ENCODE measurements around the gene GFOD2.

Gene GFOD2

GRCh38 chr16:67663151-67663876 is 55.8 kb downstream of the GFOD2 start:
- Mint-ChIP-seq H3K4me1 (peaks cover 27% of the 10 kb centered on the region), H3K4me3 (no peak overlapping the region), H3K27me3 (no peaks in the 10 kb centered on the region), H3K36me3 (no peaks in the 10 kb centered on the region), H3K27ac (peak overlapping the region; percentile 12), H3K9me3 (no peaks in the 10 kb centered on the region)

DNA sequence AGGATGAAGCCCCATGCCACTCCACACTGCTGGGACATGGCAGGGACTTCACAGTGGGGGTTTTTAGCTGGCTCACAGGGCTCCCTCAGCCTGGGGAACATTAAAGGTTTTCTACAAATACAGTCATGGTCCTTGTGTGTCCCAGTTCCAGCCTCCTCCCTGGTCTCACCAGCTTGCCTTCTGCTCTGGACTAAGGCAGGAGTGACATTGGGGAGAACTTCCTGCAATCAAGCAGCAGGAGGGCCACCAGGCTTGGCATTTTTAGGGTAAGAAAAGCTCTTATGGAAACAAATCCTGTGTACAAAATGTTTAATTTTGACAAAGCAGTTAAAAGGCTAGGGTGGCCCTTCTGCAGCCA is 56.5 kb downstream of the GFOD2 start:
- H3K27ac Mint-ChIP-seq, result no peak overlapping the region
- no peak overlapping the region for H3K4me3 Mint-ChIP-seq
- no peaks in the 10 kb centered on the region for H3K9me3 Mint-ChIP-seq
- H3K27me3 Mint-ChIP-seq, result no peaks in the 10 kb centered on the region
- H3K36me3 Mint-ChIP-seq, result no peaks in the 10 kb centered on the region
- peaks cover 22% of the 10 kb centered on the region for H3K4me1 Mint-ChIP-seq

DNA sequence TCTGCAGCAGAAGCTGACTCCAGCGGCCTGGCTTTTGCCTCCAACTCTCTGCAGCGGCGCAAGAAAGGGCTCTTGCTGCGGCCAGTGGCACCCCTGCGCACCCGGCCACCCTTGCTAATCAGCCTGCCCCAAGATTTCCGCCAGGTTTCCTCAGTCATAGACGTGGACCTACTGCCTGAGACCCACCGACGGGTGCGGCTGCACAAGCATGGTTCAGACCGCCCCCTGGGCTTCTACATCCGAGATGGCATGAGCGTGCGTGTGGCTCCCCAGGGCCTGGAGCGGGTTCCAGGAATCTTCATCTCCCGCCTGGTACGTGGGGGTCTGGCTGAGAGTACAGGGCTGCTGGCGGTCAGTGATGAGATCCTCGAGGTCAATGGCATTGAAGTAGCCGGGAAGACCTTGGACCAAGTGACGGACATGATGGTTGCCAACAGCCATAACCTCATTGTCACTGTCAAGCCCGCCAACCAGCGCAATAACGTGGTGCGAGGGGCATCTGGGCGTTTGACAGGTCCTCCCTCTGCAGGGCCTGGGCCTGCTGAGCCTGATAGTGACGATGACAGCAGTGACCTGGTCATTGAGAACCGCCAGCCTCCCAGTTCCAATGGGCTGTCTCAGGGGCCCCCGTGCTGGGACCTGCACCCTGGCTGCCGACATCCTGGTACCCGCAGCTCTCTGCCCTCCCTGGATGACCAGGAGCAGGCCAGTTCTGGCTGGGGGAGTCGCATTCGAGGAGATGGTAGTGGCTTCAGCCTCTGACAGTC is 57.0 kb downstream of the GFOD2 start:
- peak overlapping the region; percentile 85 for H3K4me3 Mint-ChIP-seq
- H3K27me3 Mint-ChIP-seq, result no peaks in the 10 kb centered on the region
- H3K27ac Mint-ChIP-seq, result no peak overlapping the region
- no peaks in the 10 kb centered on the region for H3K36me3 Mint-ChIP-seq
- H3K9me3 Mint-ChIP-seq, result no peaks in the 10 kb centered on the region
- H3K4me1 Mint-ChIP-seq, result peaks cover 20% of the 10 kb centered on the region

GRCh38 chr16:67661101-67661761 is 57.9 kb downstream of the GFOD2 start:
- peak overlapping the region; percentile 85 for H3K4me3 Mint-ChIP-seq
- no peak overlapping the region for H3K27ac Mint-ChIP-seq
- H3K36me3 Mint-ChIP-seq, result no peaks in the 10 kb centered on the region
- H3K4me1 Mint-ChIP-seq, result peaks cover 19% of the 10 kb centered on the region
- no peaks in the 10 kb centered on the region for H3K9me3 Mint-ChIP-seq
- H3K27me3 Mint-ChIP-seq, result no peaks in the 10 kb centered on the region

DNA sequence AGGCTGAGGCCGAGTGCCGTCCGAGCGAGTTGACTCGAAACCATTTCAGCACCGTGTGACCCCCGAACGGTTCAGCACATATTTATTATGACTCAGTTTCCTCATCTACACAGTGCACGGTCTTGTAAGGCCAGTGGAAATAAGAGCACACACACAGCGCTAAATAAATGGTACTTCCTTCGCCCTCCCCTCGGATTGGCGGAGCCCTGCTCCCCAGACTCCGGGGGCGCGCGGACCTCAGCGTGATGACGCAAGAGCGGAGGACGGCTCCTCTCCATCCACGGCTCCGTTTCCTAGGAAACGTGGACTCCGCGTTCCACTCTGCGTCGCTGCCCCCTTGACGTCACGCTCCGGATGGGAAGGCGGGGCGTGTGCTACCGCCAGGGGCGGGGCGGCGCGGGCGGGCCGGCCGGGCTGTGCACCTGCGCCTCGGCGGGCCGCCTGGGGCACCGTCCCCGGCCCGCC is 58.5 kb downstream of the GFOD2 start, which contains the start of gene PARD6A:
Gene PARD6A, plus strand, starts transcription at position 397 of the 465 bp plus-strand sequence. CDS start 79 bp downstream, outside the sequence.
- H3K4me1 Mint-ChIP-seq, result peaks cover 17% of the 10 kb centered on the region
- H3K27ac Mint-ChIP-seq, result peak within 1 kb of the TSS; percentile 93
- H3K9me3 Mint-ChIP-seq, result no peaks in the 10 kb centered on the region
- H3K27me3 Mint-ChIP-seq, result no peaks in the 10 kb centered on the region
- peaks cover 2% of the 10 kb centered on the region for H3K36me3 Mint-ChIP-seq
- H3K4me3 Mint-ChIP-seq, result peak within 1 kb of the TSS; percentile 93

DNA sequence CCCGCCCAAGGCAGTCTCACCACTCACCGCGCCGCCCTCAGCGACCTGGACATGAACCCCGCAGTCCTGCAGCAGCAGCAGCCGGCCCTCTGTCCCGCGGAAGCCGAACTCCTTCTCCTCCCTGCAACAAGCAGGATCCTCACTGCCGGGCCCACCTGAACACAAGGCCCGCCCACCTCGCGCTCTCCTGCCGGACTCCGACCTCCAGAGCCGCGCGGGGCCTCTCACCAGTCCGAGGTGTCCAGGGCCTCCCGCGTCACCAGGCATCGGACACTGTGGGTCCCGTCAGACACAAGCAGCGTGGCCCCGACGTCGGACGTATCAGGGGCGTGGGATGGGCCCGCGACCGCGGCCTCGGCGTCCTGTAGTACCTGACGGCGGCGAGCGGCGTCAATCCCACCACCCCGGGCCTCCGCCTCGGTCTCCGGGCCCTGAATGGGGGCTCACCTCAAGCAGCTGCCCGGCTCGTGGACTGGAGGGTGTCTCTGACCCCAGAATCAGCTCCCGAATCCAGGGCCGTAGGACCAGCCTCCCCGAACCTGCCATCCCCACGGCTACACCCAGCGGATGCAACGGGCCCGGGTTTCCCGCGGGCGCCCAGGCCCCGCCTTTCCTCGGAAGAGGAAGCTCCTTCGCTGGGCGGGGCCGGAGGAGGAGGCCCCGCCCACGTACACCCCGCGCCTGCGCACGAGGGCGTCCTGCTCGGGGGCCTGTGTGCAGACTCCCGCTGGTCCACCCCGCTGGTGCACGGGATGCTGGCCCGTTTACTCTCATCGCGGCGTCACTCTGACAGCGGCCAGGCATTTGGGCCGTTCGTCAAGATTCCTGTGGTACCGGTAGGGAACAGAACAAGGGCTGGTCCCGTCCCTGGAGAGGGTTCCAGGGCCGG is 59.2 kb downstream of the GFOD2 start, which contains the start of gene ACD:
Gene ACD, minus strand, starts transcription at position 586 of the 889 bp plus-strand sequence. Its CDS starts 40 bp downstream, at position 546.
- H3K36me3 Mint-ChIP-seq, result peaks cover 5% of the 10 kb centered on the region

GRCh38 chr16:67658849-67659674 is 60.1 kb downstream of the GFOD2 start:
- Mint-ChIP-seq H3K27ac (no peak overlapping the region), H3K4me1 (peaks cover 15% of the 10 kb centered on the region), H3K9me3 (no peaks in the 10 kb centered on the region), H3K36me3 (peaks cover 5% of the 10 kb centered on the region), H3K4me3 (peak overlapping the region; percentile 93), H3K27me3 (no peaks in the 10 kb centered on the region)

More for the DNA sequence above, 59.2 kb downstream of the GFOD2 start, which contains the start of gene ACD:
- Mint-ChIP-seq H3K27me3 (no peaks in the 10 kb centered on the region), H3K27ac (peak within 1 kb of the TSS; percentile 93), H3K9me3 (no peaks in the 10 kb centered on the region), H3K4me3 (peak within 1 kb of the TSS; percentile 93), H3K4me1 (peaks cover 15% of the 10 kb centered on the region)

- peaks cover 15% of the 10 kb centered on the region for H3K4me1 Mint-ChIP-seq
- H3K27me3 Mint-ChIP-seq, result no peaks in the 10 kb centered on the region
- peak overlapping the region; percentile 12 for H3K27ac Mint-ChIP-seq
- H3K9me3 Mint-ChIP-seq, result no peaks in the 10 kb centered on the region
- peak overlapping the region; percentile 11 for H3K4me3 Mint-ChIP-seq
- H3K36me3 Mint-ChIP-seq, result peaks cover 5% of the 10 kb centered on the region
Observed at GRCh38 chr16:67657751-67658518, 61.2 kb downstream of the GFOD2 start.

DNA sequence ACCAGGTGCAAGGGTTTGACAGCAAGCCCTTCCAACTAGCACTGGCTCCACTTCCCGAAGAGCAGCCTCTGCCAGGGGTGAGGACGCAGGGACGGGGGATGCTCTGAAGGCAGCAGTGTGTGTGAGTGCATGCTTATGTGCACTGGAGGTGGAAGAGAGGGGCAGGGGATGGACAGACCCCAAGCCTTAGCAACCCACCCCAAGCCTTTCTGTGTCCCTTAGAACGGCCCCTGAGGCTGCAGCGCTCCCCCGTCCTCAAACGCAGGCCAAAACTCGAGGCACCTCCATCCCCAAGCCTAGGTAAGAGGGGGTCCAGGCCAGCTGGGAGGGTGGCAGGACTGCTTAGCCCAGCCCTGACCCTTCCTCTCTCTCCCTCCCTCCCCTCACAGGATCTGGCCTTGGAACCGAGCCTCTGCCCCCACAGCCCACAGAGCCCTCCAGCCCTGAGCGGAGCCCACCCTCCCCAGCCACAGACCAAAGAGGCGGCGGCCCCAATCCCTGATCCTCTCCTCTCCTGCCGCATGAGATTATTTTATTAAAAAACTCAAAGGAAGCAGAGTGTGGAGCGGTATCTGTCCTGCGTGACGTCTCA is 62.0 kb downstream of the GFOD2 start:
- no peaks in the 10 kb centered on the region for H3K27me3 Mint-ChIP-seq
- H3K4me3 Mint-ChIP-seq, result no peak overlapping the region
- H3K4me1 Mint-ChIP-seq, result peaks cover 16% of the 10 kb centered on the region
- H3K27ac Mint-ChIP-seq, result no peak overlapping the region
- H3K36me3 Mint-ChIP-seq, result peaks cover 6% of the 10 kb centered on the region
- H3K9me3 Mint-ChIP-seq, result no peaks in the 10 kb centered on the region

GRCh38 chr16:67656344-67657016 is 62.6 kb downstream of the GFOD2 start:
- H3K9me3 Mint-ChIP-seq, result no peaks in the 10 kb centered on the region
- peaks cover 8% of the 10 kb centered on the region for H3K36me3 Mint-ChIP-seq
- no peak overlapping the region for H3K27ac Mint-ChIP-seq
- H3K4me1 Mint-ChIP-seq, result peaks cover 13% of the 10 kb centered on the region
- no peak overlapping the region for H3K4me3 Mint-ChIP-seq
- H3K27me3 Mint-ChIP-seq, result no peaks in the 10 kb centered on the region

- Mint-ChIP-seq H3K4me3 (no peak overlapping the region), H3K4me1 (peaks cover 13% of the 10 kb centered on the region), H3K36me3 (peaks cover 14% of the 10 kb centered on the region), H3K9me3 (no peaks in the 10 kb centered on the region), H3K27ac (peak overlapping the region; percentile 55), H3K27me3 (no peaks in the 10 kb centered on the region)
Observed at GRCh38 chr16:67655363-67655762, 63.8 kb downstream of the GFOD2 start.

GRCh38 chr16:67654403-67654911 is 64.7 kb downstream of the GFOD2 start:
- Mint-ChIP-seq H3K27me3 (no peaks in the 10 kb centered on the region), H3K4me1 (peaks cover 19% of the 10 kb centered on the region), H3K27ac (no peak overlapping the region), H3K9me3 (no peaks in the 10 kb centered on the region), H3K36me3 (peaks cover 14% of the 10 kb centered on the region), H3K4me3 (no peak overlapping the region)

Data from activated naive CD4-positive, alpha-beta T cell treated with anti-CD3 and anti-CD28 coated beads, Interleukin-2, amount 50 U/mL, for 24 hours (primary cell).